CD4-positive, CD25-positive, alpha-beta regulatory T cell (primary cell): ENCODE data around the gene CFAP299. TPM values are rescaled to one million over a fixed set of nuclear protein-coding genes. Genes with fewer than 3 reads are reported as not detected.

ENCODE experiments used
- ATAC-seq, 2 donors: fragments of 150-1000 bp; cut with Tn5 transposase; one replicate each; pipeline ENCODE4 v1.10.0; 2021; ENCODE audit warnings: low read depth in 2 of 2, moderate number of reproducible peaks in 2 of 2, moderate library complexity in 1 of 2
- DNase-seq, 3 donors: peaks; one replicate each; pipeline versions ENCODE4 v3.0.0 to v3.0.0-alpha.2; 2012 to 2022; ENCODE audit warnings: mixed read lengths in 1 of 3
- H3K27ac ChIP-seq: one replicate; pipeline ENCODE4 v1.7.0; 2013; ENCODE audit warnings: mild to moderate bottlenecking, low read length; ENCODE audit not compliant: insufficient read depth, poor library complexity, severe bottlenecking
- H3K27me3 ChIP-seq: one replicate; pipeline ENCODE4 v1.7.0; 2013; ENCODE audit warnings: low read length; ENCODE audit not compliant: control insufficient read depth, insufficient read depth
- H3K36me3 ChIP-seq: one replicate; pipeline ENCODE4 v1.7.0; 2013; ENCODE audit warnings: mild to moderate bottlenecking, low read length, moderate library complexity; ENCODE audit not compliant: control insufficient read depth, insufficient read depth
- H3K4me1 ChIP-seq: 2 replicates; pipeline ENCODE4 v1.7.0; 2013; ENCODE audit warnings: mild to moderate bottlenecking, low read length; ENCODE audit not compliant: insufficient read depth, control insufficient read depth, poor library complexity, severe bottlenecking
- H3K4me3 ChIP-seq: one replicate; pipeline ENCODE4 v1.7.0; 2013; ENCODE audit warnings: low read depth, mild to moderate bottlenecking, low read length, moderate library complexity
- H3K9me3 ChIP-seq, 2 experiments: 1 replicate in 1 of 2; 2 replicates in 1 of 2; pipeline ENCODE4 v1.7.0; 2013; ENCODE audit warnings: low read length in 2 of 2, mild to moderate bottlenecking in 1 of 2, moderate library complexity in 1 of 2; ENCODE audit not compliant: control insufficient read depth in 2 of 2
- H3K27ac Mint-ChIP-seq, 3 donors: one replicate each; pipeline ENCODE4 v1.8.0; 2020 to 2022; ENCODE audit warnings: mild to moderate bottlenecking in 3 of 3, mixed read lengths in 3 of 3, moderate library complexity in 2 of 3
- H3K27me3 Mint-ChIP-seq: one replicate; pipeline ENCODE4 v1.8.0; 2022; ENCODE audit warnings: mild to moderate bottlenecking, mixed read lengths
- H3K36me3 Mint-ChIP-seq: one replicate; pipeline ENCODE4 v1.8.0; 2020; ENCODE audit warnings: mixed read lengths
- H3K4me1 Mint-ChIP-seq, 4 donors: one replicate each; pipeline ENCODE4 v1.8.0; 2020 to 2022; ENCODE audit warnings: mixed read lengths in 4 of 4, mild to moderate bottlenecking in 1 of 4
- H3K4me3 Mint-ChIP-seq, 4 donors: one replicate each; pipeline ENCODE4 v1.8.0; 2020 to 2022; ENCODE audit warnings: mild to moderate bottlenecking in 4 of 4, mixed read lengths in 4 of 4, moderate library complexity in 3 of 4
- H3K9me3 Mint-ChIP-seq, 7 donors: one replicate each; pipeline ENCODE4 v1.8.0; 2020 to 2022; ENCODE audit warnings: mixed read lengths in 7 of 7, mild to moderate bottlenecking in 3 of 7, moderate library complexity in 2 of 7
- polyA plus RNA-seq, 4 donors: library from polyadenylated mRNA; unstranded; fragments of 300-500 nt; fragmentation: Illumina TruSeq; gene quantifications; one replicate each; pipeline ENCODE4 v1.2.3, GENCODE V29; 2021
- total RNA-seq: library from RNA; stranded (reverse); gene quantifications from one replicate; pipeline ENCODE4 v1.2.3, GENCODE V29; 2022

Gene CFAP299
- total and polyA plus RNA-seq, 5 donors from 2014 or later: not detected

GRCh38 chr4:80540349-80540748 lies 204.8 kb downstream of the CFAP299 start:
- H3K27ac Mint-ChIP-seq: peak overlapping the region in 1 of 3 donors; percentile 1
- peak in 1 of 3 donors; percentile 1 for DNase-seq
- H3K4me3 ChIP-seq: no peak overlapping the region

GRCh38 chr4:80540785-80541469 lies 205.4 kb downstream of the CFAP299 start:
- ATAC-seq (peak; percentile 73 to 79), DNase-seq (peak in 2 of 3 donors; percentile 38 to 54)
- no peaks in the 10 kb centered on the region for H3K36me3 Mint-ChIP-seq
- H3K27me3 Mint-ChIP-seq: peaks cover 32% of the 10 kb centered on the region
- H3K27ac Mint-ChIP-seq: no peak overlapping the region
- Histone ChIP-seq H3K4me1 (peaks cover 9% of the 10 kb centered on the region), H3K27ac (peak overlapping the region; percentile 0), H3K4me3 (peak overlapping the region; percentile 49), H3K9me3 (no peaks in the 10 kb centered on the region), H3K36me3 (no peaks in the 10 kb centered on the region), H3K27me3 (peaks cover 8% of the 10 kb centered on the region)
- H3K4me1 Mint-ChIP-seq: peaks cover 14 to 33% (median 22%) of the 10 kb centered on the region in 4 donors
- H3K4me3 Mint-ChIP-seq: peak overlapping the region in 3 of 4 donors; percentile 5 to 69 (median 15)
- peaks cover 0 to 7% (median 2%) of the 10 kb centered on the region in 7 donors for H3K9me3 Mint-ChIP-seq

More at GRCh38 chr4:80540349-80540748, 204.8 kb downstream of the CFAP299 start:
- H3K4me3 Mint-ChIP-seq: no peak overlapping the region
- H3K4me1 Mint-ChIP-seq: peaks cover 18 to 39% (median 27%) of the 10 kb centered on the region in 4 donors
- H3K27me3 Mint-ChIP-seq: peaks cover 29% of the 10 kb centered on the region
- no peaks in the 10 kb centered on the region for H3K9me3 ChIP-seq
- H3K27ac ChIP-seq: peak overlapping the region; percentile 0
- no peaks in the 10 kb centered on the region for H3K36me3 Mint-ChIP-seq
- peaks cover 4% of the 10 kb centered on the region for H3K27me3 ChIP-seq
- peaks cover 0 to 7% (median 2%) of the 10 kb centered on the region in 7 donors for H3K9me3 Mint-ChIP-seq
- ATAC-seq: no peak
- H3K36me3 ChIP-seq: no peaks in the 10 kb centered on the region
- peaks cover 9% of the 10 kb centered on the region for H3K4me1 ChIP-seq

DNA sequence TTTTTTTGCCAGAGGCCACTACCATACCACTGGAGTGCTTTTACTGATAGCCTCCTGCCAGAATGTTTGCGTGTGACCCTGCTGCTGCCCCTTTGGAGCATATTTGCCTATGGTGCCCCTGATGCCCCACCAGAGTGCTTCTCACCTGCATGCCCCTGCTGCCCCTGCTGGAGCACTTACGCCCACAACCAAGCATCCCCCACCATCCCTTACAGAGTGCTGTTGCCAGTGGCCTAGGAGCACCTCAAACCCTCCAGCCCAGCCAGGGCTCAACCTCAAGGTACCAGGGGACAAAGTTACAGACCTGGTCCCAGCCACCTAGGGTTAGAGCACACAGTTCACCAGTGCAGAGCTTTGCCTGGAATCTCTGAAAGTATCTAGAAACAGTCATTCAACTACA lies 207.2 kb downstream of the CFAP299 start:
- Histone ChIP-seq H3K27me3 (peaks cover 10% of the 10 kb centered on the region), H3K4me1 (peaks cover 9% of the 10 kb centered on the region), H3K27ac (no peak overlapping the region), H3K9me3 (no peaks in the 10 kb centered on the region), H3K36me3 (no peaks in the 10 kb centered on the region), H3K4me3 (no peak overlapping the region)
- H3K4me1 Mint-ChIP-seq: peaks cover 13 to 29% (median 18%) of the 10 kb centered on the region in 4 donors
- H3K9me3 Mint-ChIP-seq: peaks cover 0 to 8% (median 3%) of the 10 kb centered on the region in 7 donors
- no peak overlapping the region for H3K4me3 Mint-ChIP-seq
- DNase-seq (no peak), ATAC-seq (no peak)
- H3K27me3 Mint-ChIP-seq: peaks cover 49% of the 10 kb centered on the region
- H3K36me3 Mint-ChIP-seq: no peaks in the 10 kb centered on the region
- H3K27ac Mint-ChIP-seq: no peak overlapping the region

DNA sequence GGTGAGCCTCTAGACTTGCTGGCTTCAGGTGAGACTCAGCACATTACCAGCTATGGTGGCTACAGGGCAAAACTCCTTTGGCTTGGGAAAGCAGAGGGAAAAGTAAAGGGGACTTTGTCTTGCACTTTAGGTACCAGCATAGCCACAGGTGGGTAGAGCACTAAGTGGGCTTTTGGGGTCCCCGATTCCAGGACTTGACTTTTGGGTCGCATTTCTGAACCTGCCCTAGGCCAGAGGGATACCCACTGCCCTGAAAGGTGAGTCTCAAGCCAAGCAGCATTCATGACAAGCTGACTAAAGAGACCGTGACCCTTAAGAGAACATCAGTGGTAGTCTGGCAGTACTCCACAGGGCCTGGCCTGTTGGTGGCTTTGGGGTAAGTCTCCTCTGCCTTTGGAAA lies 224.8 kb downstream of the CFAP299 start:
- DNase-seq (no peak), ATAC-seq (no peak)
- Histone ChIP-seq H3K36me3 (no peaks in the 10 kb centered on the region), H3K27me3 (no peaks in the 10 kb centered on the region), H3K4me1 (no peaks in the 10 kb centered on the region), H3K27ac (no peak overlapping the region), H3K4me3 (no peak overlapping the region), H3K9me3 (no peaks in the 10 kb centered on the region)
- Mint-ChIP-seq H3K36me3 (no peaks in the 10 kb centered on the region), H3K27me3 (peaks cover 28% of the 10 kb centered on the region), H3K4me3 (no peak overlapping the region), H3K9me3 (peaks cover 6 to 15% (median 7%) of the 10 kb centered on the region in 7 donors), H3K4me1 (peaks cover 0 to 4% (median 0%) of the 10 kb centered on the region in 4 donors), H3K27ac (no peak overlapping the region)

- no peaks in the 10 kb centered on the region for H3K4me1 ChIP-seq
- no peak overlapping the region for H3K27ac ChIP-seq
- peak overlapping the region in 2 of 4 donors; percentile 12 to 77 for H3K4me3 Mint-ChIP-seq
- peaks cover 1 to 11% (median 8%) of the 10 kb centered on the region in 7 donors for H3K9me3 Mint-ChIP-seq
- no peak for ATAC-seq
- no peaks in the 10 kb centered on the region for H3K36me3 ChIP-seq
- no peaks in the 10 kb centered on the region for H3K27me3 ChIP-seq
- peaks cover 25% of the 10 kb centered on the region for H3K27me3 Mint-ChIP-seq
- H3K4me1 Mint-ChIP-seq: peaks cover 0 to 7% (median 6%) of the 10 kb centered on the region in 4 donors
- H3K9me3 ChIP-seq: no peaks in the 10 kb centered on the region
- no peak overlapping the region for H3K4me3 ChIP-seq
- no peaks in the 10 kb centered on the region for H3K36me3 Mint-ChIP-seq
- peak overlapping the region in 1 of 3 donors; percentile 73 for H3K27ac Mint-ChIP-seq
- no peak for DNase-seq
Observed at GRCh38 chr4:80566203-80566872, 230.8 kb downstream of the CFAP299 start.

- Mint-ChIP-seq H3K27ac (no peak overlapping the region), H3K36me3 (no peaks in the 10 kb centered on the region), H3K9me3 (peaks cover 0 to 5% (median 2%) of the 10 kb centered on the region in 7 donors), H3K4me1 (peaks cover 0 to 7% (median 6%) of the 10 kb centered on the region in 4 donors), H3K27me3 (peaks cover 15% of the 10 kb centered on the region), H3K4me3 (no peak overlapping the region)
- Histone ChIP-seq H3K4me1 (no peaks in the 10 kb centered on the region), H3K27ac (no peak overlapping the region), H3K27me3 (no peaks in the 10 kb centered on the region), H3K9me3 (no peaks in the 10 kb centered on the region), H3K4me3 (no peak overlapping the region), H3K36me3 (no peaks in the 10 kb centered on the region)
- no peak for ATAC-seq
- no peak for DNase-seq
Observed at GRCh38 chr4:80568891-80569290, 233.4 kb downstream of the CFAP299 start.

- Mint-ChIP-seq H3K4me1 (peaks cover 4 to 14% (median 8%) of the 10 kb centered on the region in 4 donors), H3K4me3 (no peak overlapping the region), H3K27ac (no peak overlapping the region), H3K36me3 (no peaks in the 10 kb centered on the region), H3K9me3 (peaks cover 0 to 8% (median 0%) of the 10 kb centered on the region in 7 donors), H3K27me3 (peaks cover 6% of the 10 kb centered on the region)
- DNase-seq (no peak), ATAC-seq (no peak)
- Histone ChIP-seq H3K4me1 (no peaks in the 10 kb centered on the region), H3K27ac (no peak overlapping the region), H3K36me3 (no peaks in the 10 kb centered on the region), H3K27me3 (no peaks in the 10 kb centered on the region), H3K4me3 (no peak overlapping the region), H3K9me3 (no peaks in the 10 kb centered on the region)
Observed at GRCh38 chr4:80576796-80577195, 241.3 kb downstream of the CFAP299 start.
